Effector CD4-positive, alpha-beta T cell (primary cell): Measurements from ENCODE around the gene MAPKAP1.

Source experiments
- DNase-seq: peaks from one replicate; pipeline ENCODE4 v3.0.0-alpha.2; 2020

The MAPKAP1 gene

DNA sequence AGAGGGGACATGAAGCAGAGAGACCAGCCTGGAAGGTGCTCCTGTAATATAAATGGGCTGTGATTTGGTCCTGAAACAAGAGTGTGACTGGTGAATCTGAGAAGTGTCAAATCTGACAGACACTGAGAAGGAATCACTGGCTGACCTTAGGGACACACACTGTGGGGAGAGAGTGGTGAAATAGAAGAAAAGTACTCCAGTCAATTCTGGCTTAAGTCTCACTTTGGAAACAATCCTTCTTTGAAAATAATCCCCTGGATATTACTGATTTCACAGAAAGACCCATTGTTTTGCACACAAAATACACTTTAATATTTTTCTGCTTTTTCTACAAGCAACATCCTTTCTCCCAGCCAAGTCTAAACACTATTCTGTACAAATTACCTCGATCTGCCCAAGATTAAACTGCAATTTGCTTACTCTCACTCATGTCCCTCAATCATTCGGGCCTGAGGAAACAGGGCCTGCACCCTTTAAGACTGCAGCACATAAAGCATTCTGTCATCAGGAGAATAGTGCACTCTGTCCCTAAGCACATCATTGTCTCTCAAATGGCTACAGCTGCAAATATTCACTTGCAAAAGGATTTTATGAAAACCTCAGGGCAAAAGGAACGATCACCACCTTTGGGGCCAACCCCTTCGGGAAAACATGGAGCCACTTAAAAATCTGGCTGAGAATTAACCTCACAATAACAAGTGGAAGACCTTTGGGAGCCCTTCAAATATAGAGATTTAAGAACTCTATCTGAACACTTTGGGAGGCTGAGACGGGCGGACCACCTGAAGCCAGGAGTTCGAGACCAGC is 68.6 kb downstream of the MAPKAP1 start:
- DNase-seq = no peak

- no peak for DNase-seq
Observed at GRCh38 chr9:125637241-125637640, 69.8 kb downstream of the MAPKAP1 start.

DNA sequence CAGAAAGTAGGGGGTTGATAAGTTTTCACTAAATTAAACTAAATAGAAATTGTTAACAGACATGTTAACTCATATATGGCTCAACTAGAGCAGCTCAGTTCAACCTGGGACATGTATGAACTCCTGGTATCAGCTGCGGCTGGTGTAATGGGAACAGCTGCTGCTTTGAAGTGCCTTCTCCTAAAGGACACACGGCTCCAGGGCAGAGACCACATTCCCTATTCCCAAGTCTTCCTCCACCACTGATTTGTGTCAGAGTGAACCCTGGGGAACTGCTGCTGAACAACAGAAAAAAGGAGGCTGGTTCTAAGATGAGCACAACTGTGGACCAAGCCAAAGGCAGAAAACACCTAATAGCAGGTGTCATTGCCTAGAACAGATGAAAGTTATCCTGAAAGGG is 71.1 kb downstream of the MAPKAP1 start:
- no peak for DNase-seq

- DNase-seq = no peak
Observed at GRCh38 chr9:125634040-125634717, 72.8 kb downstream of the MAPKAP1 start.

DNA sequence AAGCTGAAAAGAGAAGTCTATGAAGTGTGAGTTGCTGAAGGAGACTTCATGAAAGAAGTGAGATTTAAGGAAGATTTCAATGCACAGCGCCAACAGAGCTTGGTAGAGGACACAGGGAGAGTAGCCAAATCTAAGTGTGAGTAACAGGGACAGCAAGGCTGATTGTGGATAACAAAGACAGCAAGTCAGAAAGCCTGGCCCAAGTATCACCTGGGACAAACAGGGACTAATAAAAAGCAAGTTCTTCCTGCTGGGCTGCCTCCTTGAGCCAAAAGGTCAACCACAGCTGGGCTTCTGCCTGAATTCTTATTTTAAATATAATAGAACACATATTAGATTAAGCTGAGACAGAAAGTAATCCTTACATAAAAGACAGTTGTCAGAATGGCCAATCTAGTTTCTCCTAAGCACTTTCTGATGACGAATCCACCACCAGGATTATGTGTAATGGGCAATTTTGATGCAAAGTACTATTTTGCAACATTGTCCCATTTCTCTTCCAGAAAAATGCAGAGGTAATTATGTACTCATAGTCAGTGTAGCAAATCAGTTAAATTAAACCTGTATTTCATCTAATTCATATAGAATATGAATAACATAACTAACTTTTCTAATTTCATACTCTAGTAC is 73.8 kb downstream of the MAPKAP1 start:
- no peak for DNase-seq

DNA sequence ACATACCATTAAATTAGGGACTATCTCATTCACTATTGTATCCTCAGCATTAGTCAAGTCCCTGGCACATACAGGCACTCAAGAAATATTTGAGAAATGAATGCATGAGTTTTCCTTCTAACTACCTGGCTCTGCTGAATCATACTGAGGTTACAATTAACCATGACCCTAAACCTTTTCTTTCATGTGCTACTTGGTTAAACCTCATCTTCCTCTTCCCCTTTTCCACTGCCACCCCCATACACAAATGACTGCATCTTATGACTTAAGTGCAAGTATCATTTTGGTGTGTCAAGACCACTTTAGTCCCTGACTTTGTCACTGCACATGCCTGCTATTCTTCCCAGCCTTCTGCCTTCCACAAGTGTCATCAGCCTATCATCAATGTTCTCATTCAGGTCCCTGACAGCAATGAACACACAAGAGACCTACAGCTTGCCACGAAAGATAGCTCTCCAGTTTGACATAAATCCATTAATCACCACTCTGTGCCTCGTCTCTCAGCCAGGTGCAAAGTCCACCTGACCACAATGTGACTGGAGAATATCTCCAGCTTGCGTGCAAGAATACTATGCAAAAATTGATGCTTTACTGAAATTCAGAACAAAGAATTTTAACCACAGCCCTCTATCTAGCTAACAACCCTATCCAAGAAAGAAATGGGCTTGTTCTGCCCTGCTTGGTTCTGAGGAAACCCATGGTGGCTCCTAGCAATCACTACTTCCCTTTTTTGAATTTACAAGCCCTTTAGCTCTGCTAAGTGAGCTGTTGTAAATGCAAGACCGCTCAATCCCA is 74.5 kb downstream of the MAPKAP1 start:
- no peak for DNase-seq

- no peak for DNase-seq
Observed at GRCh38 chr9:125631391-125632085, 75.5 kb downstream of the MAPKAP1 start.

GRCh38 chr9:125630436-125630835 is 76.6 kb downstream of the MAPKAP1 start:
- DNase-seq = no peak

GRCh38 chr9:125629446-125629845 is 77.6 kb downstream of the MAPKAP1 start:
- DNase-seq = no peak

DNA sequence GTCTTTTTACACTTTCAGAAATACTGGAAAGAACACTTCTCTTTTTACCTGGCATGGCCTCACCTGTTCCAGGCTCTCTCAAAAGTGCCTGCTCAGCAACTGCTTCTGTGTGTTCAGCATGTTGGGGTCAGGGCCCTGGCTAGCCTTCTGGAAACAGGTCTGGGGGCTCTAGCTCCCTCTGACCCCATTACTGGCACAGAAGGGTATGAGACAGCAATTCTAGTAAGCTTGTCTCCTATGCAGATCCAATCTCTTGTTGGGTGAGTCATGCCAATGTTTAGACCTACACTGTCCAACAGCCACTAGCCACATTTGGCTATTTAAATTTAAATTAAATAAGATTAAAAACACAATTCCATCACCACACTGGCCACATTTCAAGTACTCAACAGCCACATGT is 80.8 kb downstream of the MAPKAP1 start:
- DNase-seq = no peak

DNA sequence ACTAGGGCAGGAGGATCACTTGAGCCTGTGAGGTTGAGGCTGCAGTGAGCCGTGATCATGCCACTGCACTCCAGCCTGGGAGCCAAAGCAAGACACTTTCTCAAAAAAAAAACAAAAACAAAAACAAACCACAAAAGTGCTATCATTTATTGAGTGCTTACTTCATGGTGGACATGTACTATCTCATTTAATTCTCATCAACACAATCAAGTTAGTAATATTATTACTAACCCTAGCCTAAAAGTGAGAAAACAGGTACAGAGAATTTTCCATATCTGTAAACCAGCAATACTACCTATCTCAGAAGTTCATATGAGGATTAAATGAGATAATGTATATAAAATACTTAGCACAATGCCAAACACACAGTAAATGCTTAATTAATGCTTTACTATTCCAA is 85.8 kb downstream of the MAPKAP1 start:
- DNase-seq = no peak

- no peak for DNase-seq
Observed at GRCh38 chr9:125620216-125620615, 86.8 kb downstream of the MAPKAP1 start.

GRCh38 chr9:125617087-125617486 is 89.9 kb downstream of the MAPKAP1 start:
- DNase-seq = no peak

- no peak for DNase-seq
Observed at GRCh38 chr9:125613141-125613540, 93.9 kb downstream of the MAPKAP1 start.

DNA sequence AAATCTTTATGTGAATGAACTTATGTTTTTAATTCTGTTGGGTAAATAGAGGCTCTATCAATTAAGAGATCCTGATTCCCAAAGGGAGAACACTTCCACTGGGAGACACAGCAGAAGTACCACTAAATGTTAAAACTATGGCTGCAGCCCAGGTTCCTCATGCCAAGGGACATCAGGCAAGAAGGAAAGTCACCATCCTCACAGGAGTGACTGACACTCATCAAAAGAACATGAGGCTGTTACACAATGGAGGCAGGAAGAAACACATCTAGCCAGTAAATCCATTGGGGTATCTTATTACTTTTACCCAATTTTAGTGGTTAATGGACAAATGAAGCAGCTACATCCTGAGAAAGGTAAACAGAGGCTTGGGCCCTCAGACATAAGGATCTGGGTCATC is 94.4 kb downstream of the MAPKAP1 start:
- no peak for DNase-seq

- DNase-seq = no peak
Observed at GRCh38 chr9:125611121-125611765, 95.8 kb downstream of the MAPKAP1 start.

- DNase-seq = no peak
Observed at GRCh38 chr9:125609744-125610143, 97.3 kb downstream of the MAPKAP1 start.

DNA sequence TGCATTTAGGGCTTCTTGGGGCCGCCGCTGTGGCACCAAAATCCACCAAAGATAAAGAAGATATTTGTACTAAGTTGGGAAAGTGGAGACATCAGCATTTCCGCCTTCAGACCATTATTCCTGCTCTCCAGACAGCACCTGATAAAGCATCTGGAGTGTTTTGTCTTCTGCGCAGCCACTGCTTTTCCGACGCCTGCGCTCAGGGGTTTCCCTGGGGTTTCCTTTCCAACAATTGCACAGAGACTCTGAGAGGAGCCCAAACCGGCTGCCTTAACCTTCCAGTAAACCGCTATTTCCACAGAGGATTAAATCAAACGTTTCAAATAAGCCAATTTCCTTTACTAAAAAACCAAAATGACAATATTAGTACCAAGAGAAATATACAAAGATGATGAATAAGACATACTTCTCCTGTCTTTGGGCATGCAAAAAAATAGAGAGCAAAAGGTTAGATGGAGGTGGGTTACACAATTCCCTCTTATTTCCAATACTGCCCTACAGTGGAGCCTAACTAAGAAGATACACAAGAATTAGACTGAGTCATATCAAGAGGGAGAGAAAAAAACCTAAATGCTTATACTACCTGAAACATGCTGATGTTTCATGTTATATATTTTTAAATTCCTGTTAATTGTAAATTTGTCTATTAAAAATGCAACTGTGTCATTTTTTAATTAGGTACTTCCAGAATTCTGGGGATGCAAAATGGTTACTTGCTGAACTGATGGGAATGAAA is 98.4 kb downstream of the MAPKAP1 start:
- DNase-seq = no peak

DNA sequence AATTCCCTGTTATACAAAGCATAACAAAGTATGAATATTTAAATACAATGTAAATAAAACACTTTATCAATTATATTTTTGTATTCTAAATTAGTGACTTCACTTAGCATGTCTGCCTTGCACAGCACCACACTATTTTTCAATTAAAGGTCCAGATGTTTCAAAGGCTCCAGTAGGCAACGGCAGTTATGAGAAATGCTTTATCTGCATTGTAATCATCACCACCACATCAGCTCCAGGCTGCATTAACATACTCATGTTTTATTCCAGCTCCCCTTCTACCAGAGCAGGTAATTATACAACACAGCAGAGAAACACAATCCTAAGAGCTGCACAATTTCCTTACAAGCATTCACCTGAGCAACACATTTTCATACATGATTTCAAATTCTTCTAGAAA is 102.8 kb downstream of the MAPKAP1 start:
- no peak for DNase-seq

DNA sequence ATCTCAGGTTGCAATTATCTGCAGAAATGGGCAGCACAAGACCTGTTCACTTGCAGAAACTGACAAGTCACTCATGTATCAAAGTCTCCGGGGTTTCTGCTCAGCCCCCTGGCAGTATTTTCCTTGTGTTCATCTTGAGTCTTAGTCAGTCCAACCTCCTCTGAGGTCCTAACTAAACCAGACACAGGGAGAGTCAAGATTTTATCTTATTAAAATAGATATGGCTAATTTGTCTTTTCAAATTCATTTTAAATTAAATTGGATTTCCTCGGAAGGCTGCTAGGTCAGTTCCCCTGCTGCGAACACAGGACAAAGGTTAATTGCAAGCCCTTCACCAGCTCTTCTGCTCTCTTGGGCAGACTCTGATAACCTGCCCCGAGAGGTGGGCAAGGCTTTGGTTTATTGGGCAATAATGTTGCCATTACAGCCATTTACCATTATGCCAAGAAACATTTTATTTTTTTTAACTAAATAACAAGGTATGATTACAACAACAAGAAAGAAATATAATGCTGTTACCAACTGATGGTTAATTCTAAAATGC is 103.5 kb downstream of the MAPKAP1 start:
- DNase-seq = no peak

- no peak for DNase-seq
Observed at GRCh38 chr9:125601961-125602360, 105.0 kb downstream of the MAPKAP1 start.
